Measurements from ENCODE around the gene CLPTM1L.
"Not testable (repeated sequence)": the region's sequence is repeated elsewhere in the genome, so short reads cannot be mapped to it uniquely, and the experiment has no call there.

The CLPTM1L gene

GRCh38 chr5:1380910-1381309 lies 36.0 kb upstream of the CLPTM1L start:
- DNase-seq: no peak

- DNase-seq: peak; percentile 68
Observed at GRCh38 chr5:1380011-1380817, 35.3 kb upstream of the CLPTM1L start.

- DNase-seq: no peak
Observed at GRCh38 chr5:1378866-1379659, 34.2 kb upstream of the CLPTM1L start.

- no peak for DNase-seq
Observed at GRCh38 chr5:1378096-1378495, 33.2 kb upstream of the CLPTM1L start.

- DNase-seq: no peak
Observed at GRCh38 chr5:1376981-1377380, 32.1 kb upstream of the CLPTM1L start.

- DNase-seq: no peak
Observed at GRCh38 chr5:1375871-1376810, 31.2 kb upstream of the CLPTM1L start.

- no peak for DNase-seq
Observed at GRCh38 chr5:1374679-1375055, 29.8 kb upstream of the CLPTM1L start.

GRCh38 chr5:1374030-1374678 lies 29.3 kb upstream of the CLPTM1L start:
- no peak for DNase-seq

- not testable (repeated sequence) for DNase-seq
Observed at GRCh38 chr5:1371972-1372342, 27.1 kb upstream of the CLPTM1L start.

GRCh38 chr5:1371218-1371971 lies 26.5 kb upstream of the CLPTM1L start:
- no peak for DNase-seq

- no peak for DNase-seq
Observed at GRCh38 chr5:1370006-1370405, 25.1 kb upstream of the CLPTM1L start.

GRCh38 chr5:1368756-1369155 lies 23.9 kb upstream of the CLPTM1L start:
- DNase-seq: no peak

GRCh38 chr5:1368236-1368635 lies 23.3 kb upstream of the CLPTM1L start:
- DNase-seq: no peak

GRCh38 chr5:1367149-1367548 lies 22.2 kb upstream of the CLPTM1L start:
- DNase-seq: no peak

- no peak for DNase-seq
Observed at GRCh38 chr5:1366514-1366913, 21.6 kb upstream of the CLPTM1L start.

- no peak for DNase-seq
Observed at GRCh38 chr5:1364211-1364610, 19.3 kb upstream of the CLPTM1L start.

GRCh38 chr5:1363581-1363980 lies 18.7 kb upstream of the CLPTM1L start:
- DNase-seq: no peak

GRCh38 chr5:1363160-1363559 lies 18.3 kb upstream of the CLPTM1L start:
- no peak for DNase-seq

- DNase-seq: no peak
Observed at GRCh38 chr5:1362242-1363015, 17.5 kb upstream of the CLPTM1L start.

GRCh38 chr5:1360861-1361260 lies 16.0 kb upstream of the CLPTM1L start:
- no peak for DNase-seq

- DNase-seq: not testable (repeated sequence)
Observed at GRCh38 chr5:1360367-1360766, 15.5 kb upstream of the CLPTM1L start.

Data from stimulated activated CD8-positive, alpha-beta memory T cell treated with anti-CD3 and anti-CD28 coated beads, Interleukin-4, amount 100 ng/mL, for 48 hours (primary cell).